SU-DHL-6 (cell line): ENCODE data around the gene PRSS12.

Source experiments
- CTCF ChIP-seq: fragments of 200-600 bp; sonication (generic); IDR thresholded peaks from one replicate; pipeline ENCODE4 v1.5.1; 2017; ENCODE audit warnings: antibody characterized with exemption, mild to moderate bottlenecking, low read length, moderate library complexity; ENCODE audit not compliant: insufficient read depth, poor library complexity, severe bottlenecking
- EZH2phosphoT487 ChIP-seq: fragments of 200-600 bp; sonication (generic), shearing (Covaris generic); conservative IDR thresholded peaks from 2 replicates; pipeline ENCODE4 v1.6.1; 2018; ENCODE audit warnings: mild to moderate bottlenecking, antibody characterized with exemption, low read length, moderate library complexity, mixed read lengths

DNA sequence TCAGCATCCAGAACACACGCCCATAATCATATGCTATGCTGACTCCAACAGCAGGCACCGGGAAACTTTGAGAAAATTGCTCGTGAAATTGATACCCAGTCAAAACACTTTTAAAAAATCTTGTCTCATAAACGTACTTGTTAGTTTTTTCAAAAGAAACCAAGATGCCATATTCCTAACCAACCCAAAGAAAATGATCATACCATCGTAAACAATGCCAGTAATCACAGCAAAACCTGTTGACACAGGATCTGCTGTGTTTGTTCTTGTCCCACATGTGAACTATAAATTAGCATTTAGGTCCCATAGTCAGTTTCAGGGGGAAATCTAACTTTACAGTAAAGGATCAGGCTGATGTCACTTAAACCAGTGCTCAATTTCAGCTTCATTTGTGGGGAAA is 23.0 kb downstream of the PRSS12 start:
- no peak for TF ChIP-seq CTCF
- TF ChIP-seq EZH2phosphoT487 = no peak
